Heart right ventricle (tissue), 16 donors: ENCODE measurements around the gene GLT6D1. TPM values are rescaled to one million over a fixed set of nuclear protein-coding genes. Genes with fewer than 3 reads are reported as not detected.
A peak's percentile ranks its signal among the peaks of the same experiment; 100 is the strongest.

Source experiments
- ATAC-seq, 8 donors: fragments of 200-7000 bp; cut with Tn5 transposase; one replicate each; pipeline ENCODE4 v1.9.1; 2020; ENCODE audit warnings: mild to moderate bottlenecking in 8 of 8, moderate library complexity in 8 of 8, moderate number of reproducible peaks in 1 of 8
- DNase-seq, 2 donors: peaks; one replicate each; pipeline ENCODE4 v3.0.0-alpha.2; 2020
- H3K27ac ChIP-seq, 10 donors: fragments of 200-600 bp; sonication (generic) in 2 of 10; one replicate each; pipeline versions ENCODE4 v1.5.0 to v1.8.0; 2020 to 2022; ENCODE audit warnings: mild to moderate bottlenecking in 3 of 10
- H3K27me3 ChIP-seq, 7 donors: fragments of 200-600 bp; one replicate each; pipeline ENCODE4 v1.8.0; 2021 to 2022; ENCODE audit warnings: mild to moderate bottlenecking in 2 of 7
- H3K36me3 ChIP-seq, 9 donors: fragments of 200-600 bp; sonication (generic) in 1 of 9; one replicate each; pipeline versions ENCODE4 v1.5.0 to v1.8.0; 2020 to 2022; ENCODE audit warnings: mild to moderate bottlenecking in 2 of 9
- H3K4me1 ChIP-seq, 9 donors: fragments of 200-600 bp; sonication (generic) in 1 of 9; one replicate each; pipeline versions ENCODE4 v1.5.0 to v1.8.0; 2020 to 2022; ENCODE audit warnings: mild to moderate bottlenecking in 4 of 9
- H3K4me3 ChIP-seq, 10 donors: fragments of 200-600 bp; sonication (generic) in 2 of 10; one replicate each; pipeline versions ENCODE4 v1.5.0 to v1.8.0; 2020 to 2022; ENCODE audit warnings: mild to moderate bottlenecking in 7 of 10, moderate library complexity in 2 of 10
- H3K9me3 ChIP-seq, 11 donors: fragments of 200-600 bp in 10 of 11; sonication (generic) in 2 of 11; one replicate each; pipeline versions ENCODE4 v1.5.0 to v1.8.0; 2013 to 2022; ENCODE audit warnings: mild to moderate bottlenecking in 2 of 11, control low read depth in 1 of 11, moderate library complexity in 1 of 11
- WGBS, 2 donors: extraction: QIAGEN DNeasy Blood & Tissue Kit; methylation state at CpG; one replicate each; pipeline ENCODE4 v1.1.7; 2013; ENCODE audit warnings: inconsistent platforms in 1 of 2; 5-methylcytosine and 5-hydroxymethylcytosine counted together
- intact Hi-C, 10 donors: fragments of 100-400 bp; cut with DNase I; formaldehyde crosslinking; loops; one replicate each; pipeline versions ENCODE4 v1.11.1 to v1.14.2; 2022
- polyA plus RNA-seq, 2 donors: library from polyadenylated mRNA; stranded (reverse); fragments of 200-250 nt; gene quantifications; one replicate each; pipeline ENCODE4 v1.2.3, GENCODE V29; 2013
- total RNA-seq, 10 donors: library from RNA; stranded (reverse); fragmentation: NEBNext Ultra II Directional in 3 of 10; extraction: Animal tissue kit (Norgen Biotek cat#: 25700) in 3 of 10; gene quantifications; one replicate each; pipeline versions ENCODE4 v1.2.1 to v1.2.4, GENCODE V29; 2021 to 2023
- TF ChIP-seq, protein P1 (sequence below), 9 donors: fragments of 200-600 bp; sonication (generic) in 2 of 9; IDR thresholded peaks; one replicate each; pipeline versions ENCODE4 v1.5.0 to v1.8.0; 2021 to 2022; ENCODE audit warnings: antibody characterized with exemption in 9 of 9, mild to moderate bottlenecking in 5 of 9, moderate library complexity in 1 of 9
- donor health status: Arrhythmogenic right ventricular cardiomyopathy.
- donor health status: ischemic (EF 13 %, LVEDD 7.1; RV severe dilation, severe dysfunction).
- donor health status: healthy with polysubstance abuse.
- donor health status: DM: no; HTN: yes; CAD: no.
- donor health status: DM: no; HTN: no; CAD: no.
- donor health status: ischemic (EF 25% LVEDD 6.9; RV normal size, moderate dysfunction).
- donor health status: ischemic (EF 25% LVEDD 5.7; RV mildly dilated, moderate dysfunction).
- donor health status: healthy.
- donor health status: DM: yes; HTN: yes; CAD: no.
- donor health status: Ischemic cardiomyopathy.
- donor health status: ischemic (EF 35%, LVEDD 5.7; RV mildly dilated, moderate dysfunction).
- donor health status: nonischemic (EF 11% LVEDD 7.7; RV severe dilation, severe dysfunction).
- donor health status: DM: yes; HTN: yes; CAD: no.
- donor health status: PGD.
- donor health status: ischemic (EF 29% LVEDD 5.4; RV normal size, mild dysfunction).
- donor health status: nonischemic (EF 23%, LVEDD 6.1; RV moderate dilation, normal function).

The GLT6D1 gene
- total and polyA plus RNA-seq, 12 donors = not detected

DNA sequence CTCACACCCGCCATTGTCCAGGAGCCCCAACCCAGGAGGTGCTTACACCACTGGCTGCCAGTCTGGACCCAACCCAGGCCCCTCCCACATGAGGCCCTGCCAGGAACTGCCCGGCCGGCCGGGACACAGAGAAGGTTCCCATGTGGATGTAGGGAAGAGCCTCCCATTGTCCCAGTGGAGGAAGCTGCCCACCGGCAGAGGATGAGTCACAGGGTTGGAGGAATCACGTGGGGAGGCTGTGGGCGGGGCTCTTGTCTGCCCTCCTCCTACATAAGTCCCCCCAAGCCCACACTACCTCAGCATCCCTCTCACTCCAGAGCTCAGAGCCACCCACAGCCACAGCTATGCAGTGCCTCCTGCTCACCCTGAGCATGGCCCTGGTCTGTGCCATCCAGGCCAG lies 51.7 kb downstream of the GLT6D1 start:
- intact Hi-C loops = no loop called here

GRCh38 chr9:135586601-135587109 lies 52.7 kb downstream of the GLT6D1 start:
- H3K27me3 ChIP-seq = peaks cover 0 to 22% (median 4%) of the 10 kb centered on the region in 7 donors
- H3K27ac ChIP-seq = no peak overlapping the region
- DNase-seq = no peak
- H3K4me3 ChIP-seq = no peak overlapping the region
- H3K9me3 ChIP-seq = no peaks in the 10 kb centered on the region
- H3K4me1 ChIP-seq = no peaks in the 10 kb centered on the region
- intact Hi-C loops = no loop called here
- WGBS, 2 donors = 72 to 75% methylated on average over 15 of the region's 15 CpGs
- ATAC-seq = no peak
- TF ChIP-seq, protein P1, sequence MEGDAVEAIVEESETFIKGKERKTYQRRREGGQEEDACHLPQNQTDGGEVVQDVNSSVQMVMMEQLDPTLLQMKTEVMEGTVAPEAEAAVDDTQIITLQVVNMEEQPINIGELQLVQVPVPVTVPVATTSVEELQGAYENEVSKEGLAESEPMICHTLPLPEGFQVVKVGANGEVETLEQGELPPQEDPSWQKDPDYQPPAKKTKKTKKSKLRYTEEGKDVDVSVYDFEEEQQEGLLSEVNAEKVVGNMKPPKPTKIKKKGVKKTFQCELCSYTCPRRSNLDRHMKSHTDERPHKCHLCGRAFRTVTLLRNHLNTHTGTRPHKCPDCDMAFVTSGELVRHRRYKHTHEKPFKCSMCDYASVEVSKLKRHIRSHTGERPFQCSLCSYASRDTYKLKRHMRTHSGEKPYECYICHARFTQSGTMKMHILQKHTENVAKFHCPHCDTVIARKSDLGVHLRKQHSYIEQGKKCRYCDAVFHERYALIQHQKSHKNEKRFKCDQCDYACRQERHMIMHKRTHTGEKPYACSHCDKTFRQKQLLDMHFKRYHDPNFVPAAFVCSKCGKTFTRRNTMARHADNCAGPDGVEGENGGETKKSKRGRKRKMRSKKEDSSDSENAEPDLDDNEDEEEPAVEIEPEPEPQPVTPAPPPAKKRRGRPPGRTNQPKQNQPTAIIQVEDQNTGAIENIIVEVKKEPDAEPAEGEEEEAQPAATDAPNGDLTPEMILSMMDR (IDR thresholded peaks at IDR 0.05) = no peak
- no peaks in the 10 kb centered on the region for H3K36me3 ChIP-seq

More for the DNA sequence above, 51.7 kb downstream of the GLT6D1 start:
- TF ChIP-seq, protein P1 (IDR thresholded peaks at IDR 0.05) = no peak
- H3K4me3 ChIP-seq = no peak overlapping the region
- no peaks in the 10 kb centered on the region for H3K36me3 ChIP-seq
- ATAC-seq = no peak
- no CpG with 5 or more reads among the region's 7 CpGs for WGBS, 2 donors
- peaks cover 0 to 26% (median 4%) of the 10 kb centered on the region in 7 donors for H3K27me3 ChIP-seq
- no peaks in the 10 kb centered on the region for H3K4me1 ChIP-seq
- no peak overlapping the region for H3K27ac ChIP-seq
- H3K9me3 ChIP-seq = no peaks in the 10 kb centered on the region
- no peak for DNase-seq

GRCh38 chr9:135584934-135585333 lies 54.4 kb downstream of the GLT6D1 start:
- intact Hi-C loops = no loop called here
- ATAC-seq (peak in 1 of 8 donors; percentile 48), DNase-seq (no peak)
- no peaks in the 10 kb centered on the region for H3K36me3 ChIP-seq
- H3K9me3 ChIP-seq = no peaks in the 10 kb centered on the region
- TF ChIP-seq, protein P1 (IDR thresholded peaks at IDR 0.05) = no peak
- H3K4me3 ChIP-seq = no peak overlapping the region
- H3K27ac ChIP-seq = no peak overlapping the region
- H3K27me3 ChIP-seq = peaks cover 0 to 16% (median 4%) of the 10 kb centered on the region in 7 donors
- no peaks in the 10 kb centered on the region for H3K4me1 ChIP-seq
- WGBS, 2 donors = 54 to 57% methylated on average over 16 of the region's 16 CpGs

GRCh38 chr9:135584371-135584770 lies 55.0 kb downstream of the GLT6D1 start:
- Histone ChIP-seq H3K4me3 (no peak overlapping the region), H3K36me3 (no peaks in the 10 kb centered on the region), H3K27me3 (peaks cover 0 to 11% (median 7%) of the 10 kb centered on the region in 7 donors), H3K27ac (no peak overlapping the region), H3K4me1 (no peaks in the 10 kb centered on the region), H3K9me3 (no peaks in the 10 kb centered on the region)
- TF ChIP-seq, protein P1 (IDR thresholded peaks at IDR 0.05) = no peak
- 41 to 45% methylated on average over 5 of the region's 5 CpGs for WGBS, 2 donors
- DNase-seq (no peak), ATAC-seq (no peak)
- intact Hi-C loops = no loop called here
